ENCODE data around the gene METAP1.
"Not testable (repeated sequence)": the region's sequence is repeated elsewhere in the genome, so short reads cannot be mapped to it uniquely, and the experiment has no call there.

Gene METAP1

DNA sequence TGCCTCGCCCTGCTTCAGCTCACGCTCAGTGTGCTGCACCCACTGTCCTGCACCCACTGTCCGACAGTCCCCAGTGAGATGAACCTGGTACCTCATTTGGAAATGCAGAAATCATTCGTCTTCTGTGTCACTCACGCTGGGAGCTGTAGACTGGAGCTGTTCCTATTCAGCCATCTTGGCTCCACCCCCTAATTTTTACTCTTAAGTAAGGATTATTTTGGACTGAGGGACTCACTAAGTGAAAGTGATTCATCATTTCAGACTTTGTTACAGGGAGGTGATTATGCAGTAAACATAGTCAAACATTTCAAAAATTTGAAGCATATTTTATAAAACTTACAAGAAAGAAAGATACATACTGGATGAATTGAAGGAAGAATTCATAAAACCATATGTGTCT lies 104.3 kb downstream of the METAP1 start:
- DNase-seq (ENCODE audit: low read depth in 2 of 2): not testable (repeated sequence)

DNA sequence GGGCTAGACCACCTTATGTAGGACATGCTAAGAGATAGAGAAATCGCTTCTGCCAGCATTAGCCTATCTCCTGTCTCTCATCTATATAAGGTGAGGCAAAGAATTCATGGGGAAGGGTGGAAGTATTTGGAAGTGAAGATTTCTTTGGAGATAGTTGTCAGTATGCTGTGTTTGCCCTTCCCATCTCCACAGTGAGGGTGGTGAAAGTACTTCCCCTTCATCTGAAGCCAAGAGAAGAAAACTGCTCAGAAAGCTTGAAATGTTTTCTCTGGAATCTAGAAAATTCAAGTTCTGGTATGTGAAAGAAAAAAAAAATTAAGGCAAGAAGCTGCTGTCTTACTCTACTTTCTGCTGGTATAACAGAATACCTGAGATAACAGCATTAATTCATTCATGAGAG lies 105.4 kb downstream of the METAP1 start:
- DNase-seq (ENCODE audit: low read depth in 2 of 2): no peak

DNA sequence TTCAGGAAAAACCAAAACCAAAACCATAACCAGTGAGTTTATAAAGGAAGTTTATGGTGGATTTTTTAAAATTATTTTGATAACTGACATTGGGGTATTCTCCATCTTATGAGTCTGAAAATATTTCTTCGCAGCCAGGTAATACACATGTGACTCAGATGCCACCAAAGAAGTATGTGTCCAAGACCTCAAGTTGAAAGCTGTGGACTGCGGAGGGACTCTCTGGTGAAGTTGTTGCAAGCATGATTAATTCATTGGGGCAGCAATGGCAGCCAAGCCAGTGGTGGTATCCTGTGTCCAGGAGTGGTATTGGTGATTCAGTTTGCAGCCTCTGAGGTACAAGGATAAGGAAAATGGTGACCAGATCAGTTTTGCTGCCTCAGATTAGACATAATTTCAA lies 107.1 kb downstream of the METAP1 start:
- DNase-seq (ENCODE audit: low read depth in 2 of 2): no peak

DNA sequence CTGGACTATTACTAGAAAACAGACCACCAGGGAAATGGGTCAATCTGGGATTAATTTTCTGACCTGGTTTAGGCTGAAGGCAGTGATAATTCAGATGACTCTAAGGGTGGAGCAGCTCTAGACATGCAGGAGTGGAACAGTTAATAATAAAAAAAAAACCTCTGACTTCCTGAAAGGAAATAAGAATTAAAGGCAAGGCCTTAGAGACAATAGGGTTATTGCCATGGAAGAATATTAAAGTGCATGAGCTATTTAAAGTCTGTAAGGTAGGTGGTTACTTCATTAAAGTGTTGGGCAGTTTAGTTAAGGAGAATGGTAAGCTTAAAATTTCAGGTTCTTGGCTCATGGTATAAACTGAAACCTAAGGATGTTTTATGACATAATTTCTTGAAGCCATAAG lies 107.6 kb downstream of the METAP1 start:
- DNase-seq (ENCODE audit: low read depth in 2 of 2): no peak

DNA sequence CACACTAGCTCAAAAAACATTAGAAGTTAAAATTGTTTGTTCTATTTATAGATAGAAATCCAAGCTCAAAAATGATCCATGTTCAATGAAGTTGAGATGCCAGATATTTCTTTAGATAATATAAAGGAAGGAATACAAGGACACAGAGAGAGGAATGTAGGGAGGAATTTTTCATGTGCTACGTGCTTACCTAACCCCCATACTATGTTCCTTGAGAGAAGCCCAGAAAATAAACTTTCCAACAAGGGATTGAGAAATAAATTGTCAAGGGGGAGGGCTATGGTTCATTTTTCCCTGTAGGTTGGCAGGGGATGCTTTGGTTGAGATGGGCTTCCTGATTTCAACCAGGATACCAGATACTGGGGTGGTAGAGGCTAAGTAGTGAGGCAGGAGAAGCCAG lies 108.6 kb downstream of the METAP1 start:
- no peak for DNase-seq (ENCODE audit: low read depth in 2 of 2)

DNA sequence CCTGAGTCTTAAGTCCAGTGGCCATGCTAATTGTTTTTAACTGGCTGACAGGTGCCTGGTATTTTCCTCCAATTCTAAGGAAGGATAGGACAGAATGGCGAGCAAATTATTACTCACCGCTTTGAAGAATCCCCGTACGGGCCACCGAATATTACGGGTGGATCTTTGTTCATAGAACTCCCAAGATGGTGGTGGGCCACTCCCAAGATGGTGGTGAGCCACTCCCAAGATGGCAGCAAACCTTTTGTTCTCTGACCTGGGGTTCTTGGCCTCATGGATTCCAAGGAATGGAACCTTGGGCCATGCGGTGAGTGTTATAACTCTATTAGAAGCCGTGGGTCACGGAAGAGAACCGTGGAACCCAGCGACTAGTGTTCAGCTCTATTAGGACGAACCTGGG lies 113.8 kb downstream of the METAP1 start:
- not testable (repeated sequence) for DNase-seq (ENCODE audit: low read depth in 2 of 2)

Measured in stimulated activated CD4-positive, alpha-beta T cell treated with anti-CD3 and anti-CD28 coated beads, Interleukin-1b, Interleukin-23, amount 100 ng/mL, for 1 hour (primary cell).